Measurements from ENCODE around the gene TMEM69.
"Not testable (repeated sequence)": the region's sequence is repeated elsewhere in the genome, so short reads cannot be mapped to it uniquely, and the experiment has no call there.

TMEM69 gene

GRCh38 chr1:45686015-45686287 lies 2.0 kb upstream of the TMEM69 start:
- TF ChIP-seq CTCF (IDR thresholded peaks at IDR 0.05; ENCODE audit: extremely low read depth, insufficient read depth, missing control alignments) = peak; percentile 5
- DNase-seq (ENCODE audit: low spot score) = peak; percentile 31
- in situ Hi-C loops (cut with MboI; ENCODE audit: low pct_unique_long_range_greater_than_20kb, low sequenced_read_pairs, unreplicated experiment) = no loop called here

- TF ChIP-seq CTCF (IDR thresholded peaks at IDR 0.05; ENCODE audit: extremely low read depth, insufficient read depth, missing control alignments) = no peak
- in situ Hi-C loops (cut with MboI; ENCODE audit: low pct_unique_long_range_greater_than_20kb, low sequenced_read_pairs, unreplicated experiment) = no loop called here
- peak; percentile 97 for DNase-seq (ENCODE audit: low spot score)
These were observed 1.5 kb upstream of the TMEM69 start, which contains the start of gene GPBP1L1 for GRCh38 chr1:45686288-45687013. GPBP1L1 (minus strand) TSS chr1:45686533; CDS start chr1:45659087, 27,446 bp downstream.

GRCh38 chr1:45687014-45687753 lies 797 bp upstream of the TMEM69 start:
- in situ Hi-C loops (cut with MboI; ENCODE audit: low pct_unique_long_range_greater_than_20kb, low sequenced_read_pairs, unreplicated experiment) = no loop called here
- DNase-seq (ENCODE audit: low spot score) = peak; percentile 91
- TF ChIP-seq CTCF (IDR thresholded peaks at IDR 0.05; ENCODE audit: extremely low read depth, insufficient read depth, missing control alignments) = no peak

- DNase-seq (ENCODE audit: low spot score); in situ Hi-C loops (cut with MboI; ENCODE audit: low pct_unique_long_range_greater_than_20kb, low sequenced_read_pairs, unreplicated experiment): not testable (repeated sequence)
These were observed 5.8 kb downstream of the TMEM69 start for GRCh38 chr1:45693811-45694210.

- DNase-seq (ENCODE audit: low spot score) = no peak
- in situ Hi-C loops (cut with MboI; ENCODE audit: low pct_unique_long_range_greater_than_20kb, low sequenced_read_pairs, unreplicated experiment) = no loop called here
- no peak for TF ChIP-seq CTCF (IDR thresholded peaks at IDR 0.05; ENCODE audit: extremely low read depth, insufficient read depth, missing control alignments)
These were observed 6.8 kb downstream of the TMEM69 start for GRCh38 chr1:45694823-45695222.

- TF ChIP-seq CTCF (IDR thresholded peaks at IDR 0.05; ENCODE audit: extremely low read depth, insufficient read depth, missing control alignments) = no peak
- in situ Hi-C loops (cut with MboI; ENCODE audit: low pct_unique_long_range_greater_than_20kb, low sequenced_read_pairs, unreplicated experiment) = no loop called here
- no peak for DNase-seq (ENCODE audit: low spot score)
These were observed 16.7 kb downstream of the TMEM69 start for GRCh38 chr1:45704637-45705036.

- DNase-seq (ENCODE audit: low spot score) = no peak
- TF ChIP-seq CTCF (IDR thresholded peaks at IDR 0.05; ENCODE audit: extremely low read depth, insufficient read depth, missing control alignments) = no peak
- in situ Hi-C loops (cut with MboI; ENCODE audit: low pct_unique_long_range_greater_than_20kb, low sequenced_read_pairs, unreplicated experiment) = no loop called here
These were observed 25.7 kb downstream of the TMEM69 start for GRCh38 chr1:45713711-45714110.
